HG02623 (cell line): ENCODE measurements around the gene ARL8A.
"Not testable (repeated sequence)": the region's sequence is repeated elsewhere in the genome, so short reads cannot be mapped to it uniquely, and the experiment has no call there.

Experiments used
- ATAC-seq: cut with Tn5 transposase; IDR thresholded peaks from one replicate; pipeline ENCODE4 v1.9.1; 2021; ENCODE audit warnings: moderate library complexity; ENCODE audit not compliant: unreplicated experiment

Gene ARL8A

DNA sequence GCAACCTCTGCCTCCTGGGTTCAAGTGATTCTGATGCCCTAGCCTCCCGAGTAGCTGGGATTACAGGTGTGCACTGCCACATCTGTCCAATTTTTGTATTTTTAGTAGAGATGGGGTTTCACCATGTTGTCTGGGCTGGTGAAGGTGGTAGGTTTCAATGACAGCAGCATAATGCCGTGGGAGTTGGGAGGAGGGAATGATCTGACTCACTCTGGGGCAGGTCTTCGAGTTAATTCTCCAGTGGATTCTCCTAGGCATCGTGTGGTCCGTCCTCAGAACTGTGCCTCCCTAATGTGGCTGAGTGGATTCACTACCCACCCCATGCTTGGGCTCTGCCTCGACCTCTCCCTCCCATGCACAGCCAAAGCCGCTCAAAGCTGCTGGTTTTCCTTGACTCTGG lies 23.5 kb downstream of the ARL8A start:
- ATAC-seq, result no peak

GRCh38 chr1:202117898-202118371 lies 26.6 kb downstream of the ARL8A start:
- no peak for ATAC-seq

DNA sequence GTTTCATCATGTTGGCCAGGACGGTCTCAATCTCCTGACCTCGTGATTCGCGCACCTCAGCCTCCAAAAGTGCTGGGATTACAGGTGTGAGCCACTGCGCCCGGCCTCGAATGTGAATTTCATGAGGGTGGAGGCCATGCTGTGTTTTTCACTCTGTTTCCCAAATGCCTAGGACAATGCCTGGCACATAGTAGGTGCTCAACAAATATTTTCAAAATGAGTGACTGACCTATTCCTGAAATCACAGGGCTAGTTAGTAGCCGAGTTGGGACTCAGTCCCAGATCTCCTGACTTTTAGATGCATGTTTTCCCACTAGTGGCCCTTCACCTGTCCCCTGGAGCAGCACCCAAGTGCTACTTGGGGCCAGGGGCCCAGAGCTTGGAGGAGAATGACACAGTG lies 28.2 kb downstream of the ARL8A start:
- ATAC-seq, result no peak

DNA sequence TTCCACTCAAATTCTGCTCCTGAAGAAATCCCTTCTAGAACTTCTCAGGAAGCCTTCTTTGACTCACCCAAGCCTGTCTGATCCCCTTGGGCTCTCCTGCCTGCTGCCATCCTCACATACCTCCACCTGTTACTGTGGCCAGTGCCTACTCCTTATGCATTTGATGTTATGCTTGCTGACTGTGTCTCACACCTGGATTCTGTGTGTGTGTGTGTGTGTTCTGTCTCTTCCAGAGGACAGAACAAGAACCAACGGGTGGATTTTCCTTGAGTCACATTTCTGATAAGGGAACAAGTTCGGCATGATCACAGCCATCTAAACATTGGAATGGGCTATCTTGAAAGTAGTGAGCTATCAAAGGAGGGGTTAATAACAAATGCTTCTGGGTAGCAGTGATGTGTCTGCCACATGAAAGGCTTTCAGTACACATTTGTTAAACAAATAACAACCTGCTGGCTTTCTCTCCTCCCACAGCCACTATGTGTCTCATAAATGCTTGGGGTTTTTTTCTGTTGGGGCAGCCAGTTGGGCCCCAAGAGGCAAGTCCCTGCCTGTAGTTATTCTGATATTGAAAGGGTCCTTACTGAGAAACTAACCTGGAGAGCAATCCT lies 30.7 kb downstream of the ARL8A start:
- no peak for ATAC-seq

DNA sequence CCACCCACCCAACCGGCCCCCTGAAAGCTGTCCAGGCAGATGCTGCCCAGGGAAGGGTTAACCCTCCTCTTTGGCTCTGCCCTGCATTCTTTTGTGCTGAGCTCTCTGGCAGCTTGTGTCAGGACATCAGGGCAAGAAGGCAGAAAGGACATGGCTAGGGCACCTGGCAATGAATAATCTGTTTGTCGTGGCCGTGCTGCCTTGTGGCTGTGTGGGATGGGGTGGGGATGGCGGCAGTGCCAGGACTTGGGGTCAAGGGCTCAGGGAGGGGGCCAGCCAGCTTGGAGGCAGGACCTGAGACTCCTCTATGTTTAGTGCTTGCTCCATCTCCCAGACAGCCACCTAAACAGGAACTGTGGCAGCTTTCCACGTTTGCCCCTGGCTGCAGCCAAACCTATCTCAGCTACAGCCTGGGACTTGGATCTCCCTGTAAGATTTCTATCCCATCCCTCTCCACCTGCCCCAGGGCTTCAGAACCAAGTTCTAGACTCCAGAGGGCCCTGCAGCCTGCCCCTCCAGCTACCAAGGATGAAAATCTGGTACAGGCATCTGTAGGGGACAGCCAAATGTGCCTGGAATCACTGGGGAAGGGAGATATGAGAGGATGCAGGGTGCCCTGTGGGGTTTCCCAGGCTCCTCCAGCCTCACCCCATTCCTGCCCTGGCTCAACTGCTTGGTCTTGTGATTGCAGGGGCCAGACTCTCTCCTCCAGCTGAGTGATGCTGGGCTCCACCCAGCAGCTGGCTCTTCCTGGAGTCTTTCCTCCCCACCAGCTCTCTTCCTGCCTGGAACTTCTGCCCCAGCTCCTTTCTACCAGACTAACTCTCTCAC lies 31.5 kb downstream of the ARL8A start:
- no peak for ATAC-seq

GRCh38 chr1:202111589-202111988 lies 32.9 kb downstream of the ARL8A start:
- ATAC-seq, result not testable (repeated sequence)

DNA sequence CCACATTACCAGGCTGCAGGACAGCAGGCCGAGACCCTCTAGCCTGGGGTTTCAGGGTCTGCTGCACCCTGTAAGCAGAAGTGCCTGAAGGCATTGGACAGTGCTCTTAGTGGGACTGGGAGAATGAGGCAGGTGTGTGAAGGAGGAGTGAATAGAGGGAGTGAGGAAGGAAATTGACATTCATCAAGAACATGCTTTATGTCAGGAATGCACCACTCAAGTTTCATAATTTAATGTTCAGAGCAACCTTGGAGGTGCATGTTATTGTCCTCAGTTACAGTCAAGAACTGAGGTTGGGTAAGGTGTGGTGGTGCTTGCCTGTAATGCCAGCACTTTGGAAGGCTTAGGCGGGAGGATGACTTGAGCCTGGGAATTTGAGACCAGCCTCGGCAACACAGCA lies 33.6 kb downstream of the ARL8A start:
- ATAC-seq, result no peak

DNA sequence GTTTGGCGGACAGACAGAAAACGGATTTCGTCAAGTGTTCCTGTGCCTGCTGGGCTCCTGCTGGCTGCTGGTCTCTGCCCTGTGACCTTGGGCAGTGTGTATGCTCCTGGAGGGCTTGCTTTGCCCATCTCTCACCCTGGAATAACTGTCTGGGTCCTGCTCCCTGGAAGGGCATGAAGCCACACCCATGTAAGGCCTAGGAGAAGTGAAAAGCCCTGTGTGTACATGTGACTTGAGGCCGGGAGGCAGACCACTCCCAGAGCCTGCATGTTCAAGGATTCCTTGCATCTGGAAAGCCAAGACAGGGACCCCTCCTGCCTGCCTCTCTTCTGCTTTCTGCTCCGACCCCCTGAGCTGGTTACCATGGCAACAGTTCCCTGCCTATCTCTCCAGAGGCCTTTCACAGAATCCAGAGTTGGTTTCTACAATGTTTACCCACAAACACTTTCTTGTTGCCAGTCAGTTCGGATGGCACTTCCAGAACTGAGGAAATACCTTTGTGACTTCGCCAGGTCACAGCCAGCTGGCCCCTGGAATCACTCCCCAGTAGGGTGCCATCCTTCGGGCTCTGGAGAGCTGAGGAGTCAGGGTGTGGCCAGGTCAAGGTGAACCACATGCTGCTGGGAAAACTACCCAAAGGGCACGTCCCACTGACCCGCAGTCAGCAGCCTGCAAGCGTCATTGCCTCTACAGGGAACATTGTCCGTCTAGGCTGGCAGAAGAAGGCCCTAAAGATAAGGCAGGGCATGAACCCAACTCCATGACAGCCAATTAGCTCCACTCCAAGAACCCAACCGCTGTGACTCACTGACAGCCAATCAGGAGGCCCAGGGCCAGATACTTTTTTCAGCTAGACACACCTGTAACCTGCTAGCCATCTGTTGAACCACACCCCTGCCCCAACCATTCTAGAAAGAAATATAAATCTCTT lies 36.5 kb downstream of the ARL8A start:
- ATAC-seq, result no peak

DNA sequence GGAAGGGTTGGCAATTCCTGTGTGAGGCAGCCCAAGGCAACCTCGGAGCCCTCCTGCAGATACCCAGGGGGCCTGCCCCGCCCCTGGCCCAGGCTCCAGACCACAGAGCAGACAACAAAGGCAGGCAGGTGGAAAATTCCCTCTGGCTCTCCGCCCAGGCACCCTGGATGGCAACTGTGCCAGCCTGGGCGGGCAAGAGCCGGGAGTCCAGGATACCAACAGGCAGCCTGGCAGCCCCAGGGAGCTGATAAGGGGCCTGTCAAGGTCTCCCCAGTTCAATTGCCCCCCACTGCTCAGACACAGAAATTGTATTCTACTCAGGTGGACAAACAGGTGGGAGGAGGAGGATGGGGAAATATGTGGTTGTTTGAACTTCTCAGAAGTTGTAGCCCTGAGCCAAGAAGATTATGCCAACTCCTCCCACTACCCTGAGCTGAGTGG lies 37.2 kb downstream of the ARL8A start:
- ATAC-seq, result no peak

GRCh38 chr1:202106340-202107254 lies 37.9 kb downstream of the ARL8A start:
- ATAC-seq, result no peak

DNA sequence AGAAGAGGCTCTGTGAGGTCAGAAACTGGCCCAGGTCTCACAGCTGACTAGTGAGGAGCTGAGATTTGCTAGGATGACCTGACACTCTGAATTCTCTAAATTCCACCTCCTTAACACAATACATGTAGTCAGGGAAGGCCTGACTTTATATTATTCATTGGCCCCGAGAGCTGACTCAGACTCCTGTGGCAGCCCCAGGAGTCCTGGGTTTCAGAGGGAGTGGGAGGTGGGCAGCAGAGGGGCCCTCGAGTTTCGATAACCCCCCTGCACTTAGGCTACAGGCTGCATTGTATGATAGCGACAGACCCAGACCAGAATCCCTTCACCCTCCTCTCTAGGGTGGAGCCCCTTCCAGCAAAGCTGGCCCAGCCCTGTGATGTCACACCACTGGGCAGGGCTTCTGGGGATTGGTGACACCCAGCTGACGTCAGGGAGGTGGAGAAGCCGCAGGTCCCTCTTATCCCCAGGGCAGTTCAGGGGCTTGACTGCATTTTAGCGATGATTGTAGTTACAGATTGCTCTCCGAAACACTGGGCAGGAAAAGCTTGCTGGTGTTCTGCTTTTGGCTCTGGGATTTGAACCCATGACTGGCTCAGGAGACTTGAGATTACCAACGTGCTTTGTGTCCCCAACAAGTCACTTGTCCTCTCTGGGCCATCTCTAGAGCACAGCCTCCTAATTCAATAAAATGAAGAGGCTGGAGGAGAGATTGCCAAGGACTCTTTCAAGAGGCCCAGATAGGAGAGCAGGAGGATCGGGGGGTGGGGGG lies 38.8 kb downstream of the ARL8A start:
- ATAC-seq, result no peak

GRCh38 chr1:202104073-202104472 lies 40.5 kb downstream of the ARL8A start:
- ATAC-seq, result no peak

DNA sequence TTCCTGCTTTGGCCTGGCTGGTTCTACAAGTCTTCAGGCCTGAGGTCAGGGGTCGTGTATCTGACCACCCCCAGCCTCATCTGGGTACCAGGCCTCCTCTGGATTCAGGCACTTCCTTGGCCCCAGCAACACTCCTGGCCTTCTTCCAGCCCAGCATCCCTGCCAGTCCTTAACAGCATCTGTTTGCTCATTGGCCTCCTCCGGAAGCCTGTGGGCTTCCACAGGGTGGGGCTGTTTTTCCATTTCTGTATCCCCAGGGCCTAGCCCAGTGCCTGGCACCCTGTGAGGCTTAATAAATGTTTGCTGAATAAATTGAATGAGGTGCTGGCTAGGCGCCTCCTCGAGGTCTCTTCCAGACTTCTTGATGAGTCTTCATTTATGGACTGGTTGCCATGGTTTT lies 43.4 kb downstream of the ARL8A start:
- no peak for ATAC-seq

DNA sequence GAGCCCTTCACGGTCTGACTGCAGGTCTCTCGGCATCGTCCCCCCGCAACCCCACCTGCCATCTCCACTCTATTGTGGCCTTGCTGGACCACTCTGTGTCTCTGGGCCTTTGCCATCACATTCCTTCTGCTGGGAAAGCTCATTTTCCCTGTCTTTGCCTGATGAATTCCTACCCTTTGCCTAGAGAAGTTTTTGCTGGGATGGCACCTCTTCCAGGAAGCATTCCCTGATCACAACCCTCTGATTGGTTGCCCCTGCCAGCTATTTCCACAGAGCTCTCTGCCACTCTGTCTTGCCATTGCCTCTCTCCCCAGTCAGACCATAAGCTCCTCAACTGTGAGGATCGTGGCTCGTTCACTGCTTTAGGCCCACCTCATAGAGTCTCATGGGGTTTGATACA lies 50.7 kb downstream of the ARL8A start:
- ATAC-seq, result no peak

DNA sequence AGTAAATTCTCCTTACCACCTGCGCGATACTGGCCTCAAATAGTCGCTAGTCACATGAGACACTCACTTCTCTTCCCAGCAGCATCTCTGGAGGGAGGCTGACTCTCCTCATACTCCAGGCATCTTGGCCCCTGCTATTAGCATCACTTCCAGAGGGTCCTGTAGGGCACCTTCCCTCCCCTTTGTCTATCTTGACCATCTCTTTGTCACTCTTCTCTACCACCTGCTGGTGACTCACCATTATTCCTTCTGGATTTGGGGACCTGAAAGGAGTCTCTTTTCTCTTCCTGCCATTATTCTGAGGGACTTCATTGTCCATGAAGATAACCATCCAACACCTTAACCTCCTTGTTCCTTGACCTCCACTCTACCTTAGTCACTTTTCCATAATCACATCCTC lies 53.5 kb downstream of the ARL8A start:
- no peak for ATAC-seq

GRCh38 chr1:202088206-202088605 lies 56.3 kb downstream of the ARL8A start:
- no peak for ATAC-seq

- ATAC-seq, result no peak
These were observed 57.8 kb downstream of the ARL8A start for GRCh38 chr1:202086579-202087350.

- no peak for ATAC-seq
These were observed 58.7 kb downstream of the ARL8A start for GRCh38 chr1:202085682-202086373.
